RPMI7951 (cell line): ENCODE measurements around the gene PIP4K2C. TPM values are rescaled to one million over a fixed set of nuclear protein-coding genes. Genes with fewer than 3 reads are reported as not detected.
"Not testable (repeated sequence)": the region's sequence is repeated elsewhere in the genome, so short reads cannot be mapped to it uniquely, and the experiment has no call there.

ENCODE experiments used
- DNase-seq: peaks from one replicate; pipeline ENCODE4 v3.0.0-alpha.2; 2012; ENCODE audit warnings: low read depth
- total RNA-seq: library from RNA; depleted of rRNA; stranded (reverse); fragments of >200 nt; shearing (Covaris generic); gene quantifications from 2 replicates; pipeline ENCODE4 v1.2.3, GENCODE V29; 2014; rRNA removed

PIP4K2C gene
- total RNA-seq, 1 experiment from 2014 or later = 19.3 TPM

GRCh38 chr12:57636731-57637130 lies 45.7 kb downstream of the PIP4K2C start:
- not testable (repeated sequence) for DNase-seq

- DNase-seq = no peak
Measured at GRCh38 chr12:57637364-57637763, 46.4 kb downstream of the PIP4K2C start.

GRCh38 chr12:57638096-57638495 lies 47.1 kb downstream of the PIP4K2C start:
- no peak for DNase-seq

- DNase-seq = no peak
Measured at GRCh38 chr12:57640175-57641042, 49.4 kb downstream of the PIP4K2C start.

GRCh38 chr12:57641699-57642442 lies 50.9 kb downstream of the PIP4K2C start:
- no peak for DNase-seq

GRCh38 chr12:57645990-57646658 lies 55.1 kb downstream of the PIP4K2C start:
- peak; percentile 44 for DNase-seq

- DNase-seq = not testable (repeated sequence)
Measured at GRCh38 chr12:57646659-57647049, 55.7 kb downstream of the PIP4K2C start.

Other genes with a start within 250 kb of the PIP4K2C start
- gene R3HDM2, start 160.1 kb upstream of the PIP4K2C start, total RNA-seq = 10.8 and 12.3 TPM in 2 replicates
- gene INHBC, start 156.4 kb upstream of the PIP4K2C start, total RNA-seq = not detected in 2 replicates
- 0.24 and 0.88 TPM in 2 replicates for gene INHBE, start 135.9 kb upstream of the PIP4K2C start, total RNA-seq
- gene GLI1, start 131.4 kb upstream of the PIP4K2C start, total RNA-seq = 0.49 and 0.60 TPM in 2 replicates
- 0.20 TPM in 1 of 2 replicates, not detected in the other for gene ARHGAP9, start 111.3 kb upstream of the PIP4K2C start, total RNA-seq
- 79.7 and 94.8 TPM in 2 replicates for gene MARS1, start 103.1 kb upstream of the PIP4K2C start, total RNA-seq
- gene DDIT3, start 70.7 kb upstream of the PIP4K2C start, total RNA-seq = 19.1 and 24.8 TPM in 2 replicates
- gene MBD6, start 68.4 kb upstream of the PIP4K2C start, total RNA-seq = 1.7 and 2.1 TPM in 2 replicates
- 123 and 155 TPM in 2 replicates for gene DCTN2, start 44.0 kb upstream of the PIP4K2C start, total RNA-seq
- 0.60 and 1.9 TPM in 2 replicates for gene KIF5A, start 41.1 kb upstream of the PIP4K2C start, total RNA-seq
- gene DTX3, start 13.6 kb downstream of the PIP4K2C start, total RNA-seq = 9.9 and 10.7 TPM in 2 replicates
- 9.4 and 11.5 TPM in 2 replicates for gene ARHGEF25, start 20.2 kb downstream of the PIP4K2C start, total RNA-seq
- gene B4GALNT1, start 42.0 kb downstream of the PIP4K2C start, total RNA-seq = 11.9 and 14.4 TPM in 2 replicates
- 152 and 183 TPM in 2 replicates for gene OS9, start 102.9 kb downstream of the PIP4K2C start, total RNA-seq
- 0.20 and 0.72 TPM in 2 replicates for gene AGAP2, start 147.6 kb downstream of the PIP4K2C start, total RNA-seq
- 39.2 and 42.1 TPM in 2 replicates for gene TSPAN31, start 153.8 kb downstream of the PIP4K2C start, total RNA-seq
- 232 and 269 TPM in 2 replicates for gene CDK4, start 161.1 kb downstream of the PIP4K2C start, total RNA-seq
- gene MARCHF9, start 163.9 kb downstream of the PIP4K2C start, total RNA-seq = 3.0 and 4.2 TPM in 2 replicates
- gene CYP27B1, start 175.9 kb downstream of the PIP4K2C start, total RNA-seq = 1.1 and 1.2 TPM in 2 replicates
- gene METTL1, start 180.9 kb downstream of the PIP4K2C start, total RNA-seq = 8.8 and 11.2 TPM in 2 replicates
- gene EEF1AKMT3, start 181.4 kb downstream of the PIP4K2C start, total RNA-seq = 5.3 and 6.6 TPM in 2 replicates
- gene TSFM, start 191.6 kb downstream of the PIP4K2C start, total RNA-seq = 43.1 and 48.8 TPM in 2 replicates
- gene AVIL, start 227.5 kb downstream of the PIP4K2C start, total RNA-seq = 1.3 and 1.8 TPM in 2 replicates